Breast epithelium (tissue), 4 donors: Measurements from ENCODE around the gene PIANP. TPM values are rescaled to one million over a fixed set of nuclear protein-coding genes. Genes with fewer than 3 reads are reported as not detected.

Source experiments
- DNase-seq, 2 donors: peaks; one replicate each; pipeline ENCODE4 v3.0.0-alpha.2; 2019; ENCODE audit warnings: low spot score in 2 of 2
- H3K27ac ChIP-seq, 2 donors: fragments of 200-600 bp; sonication (generic) in 1 of 2; one replicate each; pipeline ENCODE4 v1.5.1; 2016 to 2019; ENCODE audit warnings: mild to moderate bottlenecking in 1 of 2
- H3K27me3 ChIP-seq, 2 donors: fragments of 200-600 bp; sonication (generic) in 1 of 2; one replicate each; pipeline versions ENCODE4 v1.5.1 to v1.6.0; 2017 to 2019; ENCODE audit warnings: control low read depth in 1 of 2, mild to moderate bottlenecking in 1 of 2
- H3K36me3 ChIP-seq: fragments of 200-600 bp; one replicate; pipeline ENCODE4 v1.5.1; 2019
- H3K4me1 ChIP-seq, 2 donors: fragments of 200-600 bp; sonication (generic); one replicate each; pipeline ENCODE4 v1.5.1; 2016 to 2019; ENCODE audit warnings: control low read depth in 1 of 2
- H3K4me3 ChIP-seq, 3 donors: fragments of 200-600 bp; sonication (generic); 1 replicate in 2 of 3; 2 replicates in 1 of 3; pipeline ENCODE4 v1.5.1; 2016 to 2019; ENCODE audit warnings: mild to moderate bottlenecking in 3 of 3, moderate library complexity in 2 of 3
- H3K9me3 ChIP-seq, 2 donors: fragments of 200-600 bp; sonication (generic) in 1 of 2; one replicate each; pipeline ENCODE4 v1.5.1; 2016 to 2019; ENCODE audit warnings: control low read depth in 1 of 2
- POLR2A ChIP-seq: fragments of 450-650 bp; IDR thresholded peaks from one replicate; pipeline ENCODE4 v1.6.1; 2016; ENCODE audit warnings: antibody characterized with exemption, mild to moderate bottlenecking, moderate library complexity
- POLR2AphosphoS5 ChIP-seq, 3 donors: sonication (generic); formaldehyde crosslinking; IDR thresholded peaks; one replicate each; pipeline ENCODE4 v1.6.1; 2017; ENCODE audit warnings: antibody characterized with exemption in 3 of 3
- intact Hi-C: fragments of 100-400 bp; cut with DNase I; formaldehyde crosslinking; loops from one replicate; pipeline ENCODE4 v1.15.1; 2023; ENCODE audit warnings: low total_unique reads
- total RNA-seq, 3 donors: library from RNA; depleted of rRNA; stranded (reverse); fragments of >200 nt; gene quantifications; one replicate each; pipeline ENCODE4 v1.1.0, GENCODE V29; 2016
- TF ChIP-seq, protein P1 (sequence below), 3 donors: fragments of 450-650 bp; IDR thresholded peaks; one replicate each; pipeline ENCODE4 v1.5.1; 2016 to 2017; ENCODE audit warnings: antibody characterized with exemption in 3 of 3, mild to moderate bottlenecking in 3 of 3, moderate library complexity in 3 of 3

The PIANP gene
- total RNA-seq, 3 donors from 2014 or later, result 0.29 to 0.33 TPM; not detected in 1

DNA sequence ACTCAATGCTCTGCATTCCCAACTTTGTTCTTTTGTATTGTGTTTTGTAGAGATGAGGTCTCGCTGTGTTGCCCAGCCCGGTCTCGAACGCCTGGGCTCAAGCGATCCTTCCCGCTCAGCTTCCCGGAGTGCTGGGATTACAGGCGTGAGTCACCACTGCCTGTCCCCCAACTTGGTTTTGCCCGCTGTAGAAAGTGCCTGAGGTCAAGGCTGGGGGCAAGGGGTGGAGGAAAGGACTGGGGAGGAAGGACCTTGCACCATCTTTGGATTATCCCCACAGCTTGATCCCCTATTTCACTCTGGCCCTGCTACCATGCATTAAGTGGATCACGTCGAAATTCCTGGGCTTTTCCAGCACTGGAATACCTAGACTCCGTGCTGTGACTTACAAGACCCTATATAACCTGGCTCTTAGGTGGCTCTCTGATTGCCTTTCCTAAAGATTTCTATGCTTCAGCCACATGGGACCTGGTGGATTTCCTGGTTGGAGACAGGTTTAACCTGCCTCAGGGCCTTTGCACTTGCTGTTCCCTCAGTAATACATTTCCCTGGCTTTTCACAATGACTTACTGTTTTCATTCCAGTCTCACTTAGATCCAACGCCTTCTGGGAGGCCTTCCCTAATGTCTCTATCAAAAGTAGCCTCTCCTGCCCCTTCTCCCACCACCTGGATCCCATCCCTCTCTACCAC, 608 bp upstream of the PIANP start:
- Histone ChIP-seq H3K27me3 (peaks cover 6 to 71% of the 10 kb centered on the region in 2 donors), H3K4me3 (peak overlapping the region in 2 of 3 donors; percentile 60 to 72), H3K36me3 (no peaks in the 10 kb centered on the region), H3K27ac (no peak overlapping the region), H3K4me1 (no peaks in the 10 kb centered on the region), H3K9me3 (no peaks in the 10 kb centered on the region)
- no peak for TF ChIP-seq POLR2AphosphoS5 (IDR thresholded peaks at IDR 0.05)
- TF ChIP-seq, protein P1, sequence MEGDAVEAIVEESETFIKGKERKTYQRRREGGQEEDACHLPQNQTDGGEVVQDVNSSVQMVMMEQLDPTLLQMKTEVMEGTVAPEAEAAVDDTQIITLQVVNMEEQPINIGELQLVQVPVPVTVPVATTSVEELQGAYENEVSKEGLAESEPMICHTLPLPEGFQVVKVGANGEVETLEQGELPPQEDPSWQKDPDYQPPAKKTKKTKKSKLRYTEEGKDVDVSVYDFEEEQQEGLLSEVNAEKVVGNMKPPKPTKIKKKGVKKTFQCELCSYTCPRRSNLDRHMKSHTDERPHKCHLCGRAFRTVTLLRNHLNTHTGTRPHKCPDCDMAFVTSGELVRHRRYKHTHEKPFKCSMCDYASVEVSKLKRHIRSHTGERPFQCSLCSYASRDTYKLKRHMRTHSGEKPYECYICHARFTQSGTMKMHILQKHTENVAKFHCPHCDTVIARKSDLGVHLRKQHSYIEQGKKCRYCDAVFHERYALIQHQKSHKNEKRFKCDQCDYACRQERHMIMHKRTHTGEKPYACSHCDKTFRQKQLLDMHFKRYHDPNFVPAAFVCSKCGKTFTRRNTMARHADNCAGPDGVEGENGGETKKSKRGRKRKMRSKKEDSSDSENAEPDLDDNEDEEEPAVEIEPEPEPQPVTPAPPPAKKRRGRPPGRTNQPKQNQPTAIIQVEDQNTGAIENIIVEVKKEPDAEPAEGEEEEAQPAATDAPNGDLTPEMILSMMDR (IDR thresholded peaks at IDR 0.05), result no peak
- TF ChIP-seq POLR2A, result no peak
- intact Hi-C loops, result no loop called here
- DNase-seq, result no peak

DNA sequence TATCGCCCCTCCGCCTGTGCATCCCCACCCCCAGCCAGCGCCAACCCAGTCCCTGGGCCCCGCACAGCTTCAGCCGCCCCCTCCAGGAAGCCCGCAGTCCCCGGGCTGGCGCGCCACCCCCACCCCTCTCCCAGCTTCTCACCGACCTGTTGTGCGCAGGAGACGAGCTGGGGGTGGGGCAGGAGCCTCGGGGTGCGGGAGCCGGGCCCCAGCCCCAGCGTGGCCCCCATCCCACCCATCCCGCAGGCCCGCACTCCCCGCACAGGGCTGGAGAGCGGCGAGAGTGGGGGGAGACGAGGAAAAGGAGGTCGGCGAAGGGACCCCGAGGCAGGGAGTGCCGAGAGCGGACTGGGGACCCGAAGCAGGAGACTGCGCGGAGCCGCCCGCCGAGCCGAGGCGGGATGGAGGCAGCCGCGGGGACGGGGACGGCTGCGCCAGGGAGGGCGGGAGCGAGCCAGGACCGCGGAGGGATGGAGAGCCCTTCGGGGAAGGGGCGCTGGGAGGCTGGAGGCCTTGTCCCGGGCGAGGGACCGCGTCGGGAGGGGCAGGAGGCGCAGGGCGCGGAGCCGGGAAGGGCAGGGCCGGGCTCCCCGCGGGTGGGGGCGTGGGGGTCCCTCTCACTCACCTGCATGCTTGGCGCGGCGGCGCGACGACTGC, 498 bp downstream of the PIANP start:
- intact Hi-C loops, result no loop called here
- no peak for DNase-seq

DNA sequence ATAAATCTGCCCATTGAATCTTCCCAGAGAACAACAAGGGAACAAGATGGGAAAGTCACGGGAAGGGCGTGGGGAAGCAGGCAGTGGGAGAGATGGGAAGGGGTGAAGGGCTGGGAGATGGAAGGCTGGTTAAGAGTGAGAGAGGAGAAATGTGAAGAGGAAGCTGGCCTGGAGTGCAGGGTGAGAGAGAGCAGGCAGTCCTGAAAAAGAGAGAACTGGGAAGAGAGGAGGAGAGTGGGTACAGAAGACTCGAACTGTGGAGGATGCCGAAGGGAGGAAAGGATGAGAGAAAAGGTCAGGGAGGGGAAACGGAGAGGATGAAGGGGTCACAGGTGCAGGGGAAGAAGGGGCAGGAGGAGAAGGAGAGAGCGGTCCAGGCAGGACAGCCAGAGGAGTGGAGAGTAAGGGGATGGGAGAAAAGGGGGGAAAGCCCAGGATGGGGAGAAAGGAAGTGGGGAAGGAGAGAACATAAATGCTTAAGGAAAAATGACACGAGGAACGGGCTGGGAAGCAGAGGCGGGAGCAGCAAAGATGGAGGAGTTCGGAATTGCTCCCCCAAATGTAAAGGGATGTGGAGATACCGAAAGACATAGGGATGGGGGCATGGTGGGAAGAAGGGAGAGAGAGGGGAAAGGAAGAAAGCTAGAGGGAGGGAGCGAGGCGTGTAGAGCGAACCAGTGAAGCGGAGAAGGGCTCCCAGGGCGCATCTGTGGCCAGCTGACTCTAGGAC, 1.2 kb downstream of the PIANP start:
- no peak overlapping the region for H3K27ac ChIP-seq
- H3K27me3 ChIP-seq, result peaks cover 6 to 71% of the 10 kb centered on the region in 2 donors
- DNase-seq, result no peak
- H3K4me3 ChIP-seq, result peak overlapping the region in 2 of 3 donors; percentile 60 to 72
- H3K9me3 ChIP-seq, result no peaks in the 10 kb centered on the region
- TF ChIP-seq POLR2AphosphoS5 (IDR thresholded peaks at IDR 0.05) (no peak), POLR2A (no peak)
- TF ChIP-seq, protein P1 (IDR thresholded peaks at IDR 0.05), result no peak
- H3K36me3 ChIP-seq, result no peaks in the 10 kb centered on the region
- intact Hi-C loops, result no loop called here
- no peaks in the 10 kb centered on the region for H3K4me1 ChIP-seq

More for the DNA sequence above, 498 bp downstream of the PIANP start:
- H3K9me3 ChIP-seq, result no peaks in the 10 kb centered on the region
- H3K27me3 ChIP-seq, result peaks cover 6 to 73% of the 10 kb centered on the region in 2 donors
- no peak for TF ChIP-seq POLR2AphosphoS5 (IDR thresholded peaks at IDR 0.05)
- TF ChIP-seq, protein P1 (IDR thresholded peaks at IDR 0.05), result no peak
- no peak for TF ChIP-seq POLR2A
- H3K4me3 ChIP-seq, result peak overlapping the region; percentile 26 to 72 (median 60)
- H3K4me1 ChIP-seq, result no peaks in the 10 kb centered on the region
- H3K27ac ChIP-seq, result no peak overlapping the region
- H3K36me3 ChIP-seq, result no peaks in the 10 kb centered on the region

DNA sequence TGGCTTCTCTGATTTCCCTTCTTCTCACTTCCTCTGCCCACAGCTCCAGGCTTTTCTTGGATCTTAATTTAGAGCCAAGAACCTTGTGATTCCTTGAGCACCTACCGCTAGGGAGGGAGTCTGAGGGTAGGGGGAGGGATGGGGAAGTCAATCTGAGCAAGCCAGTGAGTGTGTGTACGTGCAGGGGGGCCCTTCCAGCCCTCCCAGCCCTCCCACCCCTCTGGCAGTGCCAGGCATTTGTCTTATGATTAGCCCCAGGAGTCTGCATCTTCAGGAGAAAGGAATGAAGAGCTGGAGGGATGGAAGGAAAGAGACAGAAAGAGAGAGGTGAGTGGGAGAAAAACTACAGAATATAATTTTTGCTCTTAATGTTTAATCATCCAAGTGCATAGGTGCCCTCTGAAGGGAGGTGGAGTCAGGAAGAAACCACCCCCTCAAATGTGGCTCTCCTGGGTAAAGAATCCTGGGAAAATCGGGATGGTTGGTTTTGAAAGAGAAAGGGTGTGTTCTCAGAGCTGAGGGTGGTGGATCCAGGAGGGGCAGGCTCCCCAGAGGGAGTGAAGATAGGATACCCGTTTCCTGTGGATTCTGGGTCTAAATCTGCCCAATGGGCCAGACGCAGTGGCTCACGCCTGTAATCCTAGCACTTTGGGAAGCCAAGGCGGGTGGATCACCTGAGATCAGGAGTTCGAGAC, 2.1 kb downstream of the PIANP start:
- H3K27ac ChIP-seq, result no peak overlapping the region
- H3K27me3 ChIP-seq, result peaks cover 6 to 64% of the 10 kb centered on the region in 2 donors
- no peaks in the 10 kb centered on the region for H3K36me3 ChIP-seq
- no peaks in the 10 kb centered on the region for H3K9me3 ChIP-seq
- H3K4me3 ChIP-seq, result no peak overlapping the region
- DNase-seq, result no peak
- no peaks in the 10 kb centered on the region for H3K4me1 ChIP-seq
- intact Hi-C loops, result no loop called here
- TF ChIP-seq, protein P1 (IDR thresholded peaks at IDR 0.05), result no peak
- TF ChIP-seq POLR2A (no peak), POLR2AphosphoS5 (IDR thresholded peaks at IDR 0.05) (no peak)
